Ishikawa (cell line): Measurements from ENCODE around the gene HHIPL1.

Source experiments
- CEBPB ChIP-seq: IDR thresholded peaks from 2 replicates; pipeline ENCODE4 v1.6.1; 2012
- CREB1 ChIP-seq: IDR thresholded peaks from 2 replicates; pipeline ENCODE4 v1.6.1; 2012; ENCODE audit warnings: low read depth
- EGR1 ChIP-seq: IDR thresholded peaks from 2 replicates; pipeline ENCODE4 v1.6.1; 2012
- EP300 ChIP-seq: IDR thresholded peaks from 2 replicates; pipeline ENCODE4 v1.6.1; 2012; ENCODE audit warnings: borderline replicate concordance
- FOXM1 ChIP-seq: IDR thresholded peaks from 2 replicates; pipeline ENCODE4 v1.6.1; 2012; ENCODE audit warnings: low read depth, borderline replicate concordance
- MAX ChIP-seq: IDR thresholded peaks from 2 replicates; pipeline ENCODE4 v1.6.1; 2012
- NFIC ChIP-seq: IDR thresholded peaks from 2 replicates; pipeline ENCODE4 v1.6.1; 2012
- RAD21 ChIP-seq: IDR thresholded peaks from 2 replicates; pipeline ENCODE4 v1.6.1; 2012; ENCODE audit warnings: low read depth
- TAF1 ChIP-seq: IDR thresholded peaks from 2 replicates; pipeline ENCODE4 v1.6.1; 2012; ENCODE audit warnings: low read depth, mild to moderate bottlenecking
- TCF12 ChIP-seq: IDR thresholded peaks from 2 replicates; pipeline ENCODE4 v1.6.1; 2012; ENCODE audit warnings: low read depth
- TEAD4 ChIP-seq: IDR thresholded peaks from 2 replicates; pipeline ENCODE4 v1.6.1; 2012
- YY1 ChIP-seq: IDR thresholded peaks from 2 replicates; pipeline ENCODE4 v1.6.1; 2012; ENCODE audit warnings: low read depth
- ZBTB7A ChIP-seq: IDR thresholded peaks from 2 replicates; pipeline ENCODE4 v1.6.1; 2012; ENCODE audit warnings: low read depth
- TF ChIP-seq, protein P1 (sequence below): IDR thresholded peaks from 2 replicates; pipeline ENCODE4 v1.6.1; 2012; ENCODE audit warnings: low read depth, mild to moderate bottlenecking
- TF ChIP-seq, protein P2 (sequence below): IDR thresholded peaks from 2 replicates; pipeline ENCODE4 v1.6.1; 2012

The HHIPL1 gene

GRCh38 chr14:99605299-99605961 lies 39.5 kb upstream of the HHIPL1 start:
- peak; percentile 14; the same call in 1 of the 2 replicates for TF ChIP-seq MAX
- no peak for TF ChIP-seq TEAD4

- no peak for TF ChIP-seq TEAD4
- TF ChIP-seq MAX = no peak
- TF ChIP-seq ZBTB7A = no peak
- no peak for TF ChIP-seq NFIC
- TF ChIP-seq TCF12 = no peak
- no peak for TF ChIP-seq YY1
- TF ChIP-seq, protein P1, sequence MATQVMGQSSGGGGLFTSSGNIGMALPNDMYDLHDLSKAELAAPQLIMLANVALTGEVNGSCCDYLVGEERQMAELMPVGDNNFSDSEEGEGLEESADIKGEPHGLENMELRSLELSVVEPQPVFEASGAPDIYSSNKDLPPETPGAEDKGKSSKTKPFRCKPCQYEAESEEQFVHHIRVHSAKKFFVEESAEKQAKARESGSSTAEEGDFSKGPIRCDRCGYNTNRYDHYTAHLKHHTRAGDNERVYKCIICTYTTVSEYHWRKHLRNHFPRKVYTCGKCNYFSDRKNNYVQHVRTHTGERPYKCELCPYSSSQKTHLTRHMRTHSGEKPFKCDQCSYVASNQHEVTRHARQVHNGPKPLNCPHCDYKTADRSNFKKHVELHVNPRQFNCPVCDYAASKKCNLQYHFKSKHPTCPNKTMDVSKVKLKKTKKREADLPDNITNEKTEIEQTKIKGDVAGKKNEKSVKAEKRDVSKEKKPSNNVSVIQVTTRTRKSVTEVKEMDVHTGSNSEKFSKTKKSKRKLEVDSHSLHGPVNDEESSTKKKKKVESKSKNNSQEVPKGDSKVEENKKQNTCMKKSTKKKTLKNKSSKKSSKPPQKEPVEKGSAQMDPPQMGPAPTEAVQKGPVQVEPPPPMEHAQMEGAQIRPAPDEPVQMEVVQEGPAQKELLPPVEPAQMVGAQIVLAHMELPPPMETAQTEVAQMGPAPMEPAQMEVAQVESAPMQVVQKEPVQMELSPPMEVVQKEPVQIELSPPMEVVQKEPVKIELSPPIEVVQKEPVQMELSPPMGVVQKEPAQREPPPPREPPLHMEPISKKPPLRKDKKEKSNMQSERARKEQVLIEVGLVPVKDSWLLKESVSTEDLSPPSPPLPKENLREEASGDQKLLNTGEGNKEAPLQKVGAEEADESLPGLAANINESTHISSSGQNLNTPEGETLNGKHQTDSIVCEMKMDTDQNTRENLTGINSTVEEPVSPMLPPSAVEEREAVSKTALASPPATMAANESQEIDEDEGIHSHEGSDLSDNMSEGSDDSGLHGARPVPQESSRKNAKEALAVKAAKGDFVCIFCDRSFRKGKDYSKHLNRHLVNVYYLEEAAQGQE = no peak
- TF ChIP-seq FOXM1 = no peak
- no peak for TF ChIP-seq RAD21
- no peak for TF ChIP-seq TAF1
- no peak for TF ChIP-seq EP300
Observed at GRCh38 chr14:99606359-99606758, 38.6 kb upstream of the HHIPL1 start.

GRCh38 chr14:99608591-99608990 lies 36.3 kb upstream of the HHIPL1 start:
- no peak for TF ChIP-seq NFIC
- no peak for TF ChIP-seq TCF12
- TF ChIP-seq ZBTB7A = no peak
- TF ChIP-seq EP300 = no peak
- TF ChIP-seq, protein P1 = no peak
- TF ChIP-seq RAD21 = no peak
- no peak for TF ChIP-seq EGR1
- TF ChIP-seq MAX = no peak
- no peak for TF ChIP-seq FOXM1
- TF ChIP-seq TEAD4 = no peak
- TF ChIP-seq CEBPB = no peak
- TF ChIP-seq, protein P2, sequence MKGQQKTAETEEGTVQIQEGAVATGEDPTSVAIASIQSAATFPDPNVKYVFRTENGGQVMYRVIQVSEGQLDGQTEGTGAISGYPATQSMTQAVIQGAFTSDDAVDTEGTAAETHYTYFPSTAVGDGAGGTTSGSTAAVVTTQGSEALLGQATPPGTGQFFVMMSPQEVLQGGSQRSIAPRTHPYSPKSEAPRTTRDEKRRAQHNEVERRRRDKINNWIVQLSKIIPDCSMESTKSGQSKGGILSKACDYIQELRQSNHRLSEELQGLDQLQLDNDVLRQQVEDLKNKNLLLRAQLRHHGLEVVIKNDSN = no peak

- TF ChIP-seq FOXM1 (no peak), EGR1 (no peak), ZBTB7A (no peak), CEBPB (no peak), TAF1 (no peak), TCF12 (no peak), EP300 (no peak), TEAD4 (no peak)
- TF ChIP-seq, protein P2 = no peak
Observed at GRCh38 chr14:99609245-99610170, 35.4 kb upstream of the HHIPL1 start.

DNA sequence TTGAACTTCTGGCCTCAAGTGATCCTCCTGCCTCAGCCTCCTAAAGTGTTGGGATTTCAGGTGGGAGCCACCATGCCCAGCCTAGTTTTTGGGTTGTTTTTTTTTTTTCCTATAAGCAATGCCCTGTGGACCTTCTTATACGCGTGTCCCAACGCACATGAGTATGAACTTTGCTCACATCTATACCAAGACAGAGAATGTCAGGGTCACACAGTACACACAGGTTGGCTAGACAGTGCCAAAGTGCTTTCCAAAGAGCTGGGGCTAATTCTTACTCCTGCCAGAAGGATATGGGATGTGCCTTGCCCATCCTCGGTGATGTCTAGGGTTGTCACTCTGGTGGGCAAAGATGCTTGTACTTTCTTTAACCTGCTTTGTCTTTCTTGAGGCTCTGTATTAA lies 33.3 kb upstream of the HHIPL1 start:
- no peak for TF ChIP-seq CEBPB
- no peak for TF ChIP-seq MAX
- TF ChIP-seq CREB1 = no peak
- no peak for TF ChIP-seq EGR1
